Measurements from ENCODE around the gene GK.

DNA sequence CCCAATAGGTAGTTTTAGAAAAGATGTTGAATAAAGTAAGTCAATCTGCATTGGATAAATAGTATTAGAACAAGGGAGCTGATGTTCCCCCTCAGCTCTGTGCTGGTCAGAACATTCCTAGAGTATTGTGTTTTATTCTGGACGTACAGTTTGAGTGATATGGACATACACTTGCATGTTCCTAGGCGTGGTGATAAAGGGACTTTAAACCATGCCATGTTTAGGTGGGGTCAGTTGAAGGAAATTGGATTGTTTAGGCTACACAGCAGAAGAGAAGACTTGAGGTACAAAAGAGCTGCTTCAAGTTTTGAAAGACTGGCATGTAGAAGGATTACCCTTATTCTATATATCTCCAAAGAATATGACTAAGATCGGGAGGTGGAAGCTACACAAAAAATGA is 21.6 kb downstream of the GK start:
- TF ChIP-seq CTCF (IDR thresholded peaks at IDR 0.05) = no peak
- TF ChIP-seq ZFX (IDR thresholded peaks at IDR 0.05; ENCODE audit: borderline replicate concordance) = no peak

Data from 22Rv1 (cell line).